PC-9 (cell line): ENCODE results near the gene IMMP2L.

Experiments
- CTCF ChIP-seq: fragments of 200-600 bp; sonication (generic); conservative IDR thresholded peaks from 2 replicates; pipeline ENCODE4 v1.6.1; 2017; ENCODE audit warnings: mixed run types, antibody characterized with exemption, mild to moderate bottlenecking, moderate library complexity
- EZH2 ChIP-seq: fragments of 200-600 bp; sonication (generic); IDR thresholded peaks from 2 replicates; pipeline ENCODE4 v1.8.0; 2017; ENCODE audit warnings: antibody characterized with exemption, low read depth

- TF ChIP-seq CTCF (no peak), EZH2 (no peak)
Observed at GRCh38 chr7:110827287-110827855, 734.9 kb downstream of the IMMP2L start.
